ENCODE results near the gene ADIPOQ. TPM values are rescaled to one million over a fixed set of nuclear protein-coding genes. Genes with fewer than 3 reads are reported as not detected.

Gene ADIPOQ
- polyA plus RNA-seq, 1 donor (not counting 4 experiments of a cell fraction or from before 2014, with no cell fraction given) = not detected

- Histone ChIP-seq H3K36me3 (ENCODE audit: control insufficient read depth in 2 of 2, extremely low read depth in 1 of 2, insufficient read depth in 2 of 2, low read length in 2 of 2) (no peaks in the 10 kb centered on the region), H4K20me1 (ENCODE audit: control insufficient read depth, extremely low read depth, insufficient read depth, low read length) (no peaks in the 10 kb centered on the region), H3K9me3 (ENCODE audit: control insufficient read depth, low read depth, low read length) (no peaks in the 10 kb centered on the region), H3K4me3 (ENCODE audit: control insufficient read depth in 2 of 3, extremely low read depth in 1 of 3, insufficient read depth in 2 of 3, low read depth in 1 of 3, low read length in 3 of 3) (no peak overlapping the region), H3K79me2 (ENCODE audit: control insufficient read depth, insufficient read depth, low read length) (no peaks in the 10 kb centered on the region), H3K9ac (ENCODE audit: control insufficient read depth, extremely low read depth, insufficient read depth, low read length) (no peak overlapping the region), H3K9me1 (ENCODE audit: control insufficient read depth, extremely low read depth, insufficient read depth, low read length) (no peaks in the 10 kb centered on the region), H2AFZ (ENCODE audit: control insufficient read depth, low read length) (no peak overlapping the region), H3K27me3 (ENCODE audit: control insufficient read depth, extremely low read depth, insufficient read depth, low read length) (no peaks in the 10 kb centered on the region), H3K4me1 (ENCODE audit: control insufficient read depth, extremely low read depth, insufficient read depth, low read length) (no peaks in the 10 kb centered on the region), H3K27ac (ENCODE audit: control insufficient read depth, insufficient read depth, low read length) (no peak overlapping the region), H3K4me2 (ENCODE audit: control insufficient read depth, extremely low read depth, insufficient read depth, low read depth, low read length) (no peak overlapping the region)
- DNase-seq (ENCODE audit: low read depth, low spot score) (no peak), FAIRE-seq (no peak)
- dilution Hi-C loops (cut with MboI; ENCODE audit: extremely low pct_ligation_motif_present, low sequenced_read_pairs) = no loop called here
- TF ChIP-seq EZH2 (IDR thresholded peaks at IDR 0.05; ENCODE audit: low read length) (no peak), CTCF (optimal IDR thresholded peaks at IDR 0.05 in 1 of 3, IDR thresholded peaks at IDR 0.05 in 1 of 3, conservative IDR thresholded peaks at IDR 0.05 in 1 of 3; ENCODE audit: extremely low read depth in 1 of 3, insufficient read depth in 2 of 3, low read length in 3 of 3) (no peak)
Observed at GRCh38 chr3:186869253-186870100, 27.0 kb downstream of the ADIPOQ start.

GRCh38 chr3:186870421-186871201 lies 28.1 kb downstream of the ADIPOQ start:
- no peaks in the 10 kb centered on the region for H3K4me1 ChIP-seq (ENCODE audit: control insufficient read depth, extremely low read depth, insufficient read depth, low read length)
- no peaks in the 10 kb centered on the region for H3K27me3 ChIP-seq (ENCODE audit: control insufficient read depth, extremely low read depth, insufficient read depth, low read length)
- dilution Hi-C loops (cut with MboI; ENCODE audit: extremely low pct_ligation_motif_present, low sequenced_read_pairs) = no loop called here
- H3K9ac ChIP-seq (ENCODE audit: control insufficient read depth, extremely low read depth, insufficient read depth, low read length) = no peak overlapping the region
- H4K20me1 ChIP-seq (ENCODE audit: control insufficient read depth, extremely low read depth, insufficient read depth, low read length) = no peaks in the 10 kb centered on the region
- H2AFZ ChIP-seq (ENCODE audit: control insufficient read depth, low read length) = no peak overlapping the region
- DNase-seq (ENCODE audit: low read depth, low spot score) (no peak), FAIRE-seq (no peak)
- H3K27ac ChIP-seq (ENCODE audit: control insufficient read depth, insufficient read depth, low read length) = no peak overlapping the region
- H3K9me1 ChIP-seq (ENCODE audit: control insufficient read depth, extremely low read depth, insufficient read depth, low read length) = no peaks in the 10 kb centered on the region
- H3K9me3 ChIP-seq (ENCODE audit: control insufficient read depth, low read depth, low read length) = no peaks in the 10 kb centered on the region
- H3K4me3 ChIP-seq (ENCODE audit: control insufficient read depth in 2 of 3, extremely low read depth in 1 of 3, insufficient read depth in 2 of 3, low read depth in 1 of 3, low read length in 3 of 3) = no peak overlapping the region
- no peaks in the 10 kb centered on the region for H3K79me2 ChIP-seq (ENCODE audit: control insufficient read depth, insufficient read depth, low read length)
- no peak for TF ChIP-seq CTCF (optimal IDR thresholded peaks at IDR 0.05 in 1 of 3, IDR thresholded peaks at IDR 0.05 in 1 of 3, conservative IDR thresholded peaks at IDR 0.05 in 1 of 3; ENCODE audit: extremely low read depth in 1 of 3, insufficient read depth in 2 of 3, low read length in 3 of 3)
- TF ChIP-seq EZH2 (IDR thresholded peaks at IDR 0.05; ENCODE audit: low read length) = no peak
- H3K4me2 ChIP-seq (ENCODE audit: control insufficient read depth, extremely low read depth, insufficient read depth, low read depth, low read length) = no peak overlapping the region
- no peaks in the 10 kb centered on the region for H3K36me3 ChIP-seq (ENCODE audit: control insufficient read depth in 2 of 2, extremely low read depth in 1 of 2, insufficient read depth in 2 of 2, low read length in 2 of 2)
